Immature natural killer cell (primary cell): Measurements from ENCODE around the gene CSNK1E. TPM values are rescaled to one million over a fixed set of nuclear protein-coding genes. Genes with fewer than 3 reads are reported as not detected.
A peak's percentile ranks its signal among the peaks of the same experiment; 100 is the strongest.

ENCODE experiments used
- DNase-seq, 3 donors: peaks; one replicate each; pipeline ENCODE4 v3.0.0; 2022; ENCODE audit warnings: mixed read lengths in 1 of 3
- H3K27ac Mint-ChIP-seq, 6 donors: one replicate each; pipeline ENCODE4 v1.8.0; 2020; ENCODE audit warnings: mixed read lengths in 6 of 6, mild to moderate bottlenecking in 5 of 6, inconsistent platforms in 4 of 6, moderate library complexity in 3 of 6
- H3K27me3 Mint-ChIP-seq, 3 donors: one replicate each; pipeline ENCODE4 v1.8.0; 2020 to 2021; ENCODE audit warnings: low read depth in 3 of 3, mild to moderate bottlenecking in 3 of 3, mixed read lengths in 3 of 3, moderate library complexity in 3 of 3, inconsistent platforms in 1 of 3
- H3K36me3 Mint-ChIP-seq, 3 donors: one replicate each; pipeline ENCODE4 v1.8.0; 2020; ENCODE audit warnings: mixed read lengths in 3 of 3, inconsistent platforms in 2 of 3, mild to moderate bottlenecking in 2 of 3
- H3K4me1 Mint-ChIP-seq, 2 donors: one replicate each; pipeline ENCODE4 v1.8.0; 2020; ENCODE audit warnings: inconsistent platforms in 2 of 2, mild to moderate bottlenecking in 2 of 2, mixed read lengths in 2 of 2, moderate library complexity in 1 of 2
- H3K4me3 Mint-ChIP-seq, 5 donors: one replicate each; pipeline ENCODE4 v1.8.0; 2020; ENCODE audit warnings: mild to moderate bottlenecking in 5 of 5, mixed read lengths in 5 of 5, inconsistent platforms in 3 of 5, moderate library complexity in 3 of 5
- H3K9me3 Mint-ChIP-seq, 6 donors: one replicate each; pipeline ENCODE4 v1.8.0; 2020; ENCODE audit warnings: mild to moderate bottlenecking in 6 of 6, mixed read lengths in 6 of 6, inconsistent platforms in 4 of 6, moderate library complexity in 3 of 6
- polyA plus RNA-seq, 3 donors: library from polyadenylated mRNA; unstranded; fragments of 300-500 nt; fragmentation: Illumina TruSeq; gene quantifications; one replicate each; pipeline ENCODE4 v1.2.3, GENCODE V29; 2021

The CSNK1E gene
- polyA plus RNA-seq, 3 donors from 2014 or later, result 7.5 to 12.1 (median 8.6) TPM

GRCh38 chr22:38271927-38272372, 45.3 kb downstream of the CSNK1E start:
- no peaks in the 10 kb centered on the region for H3K9me3 Mint-ChIP-seq
- peak overlapping the region; percentile 88 to 90 (median 88) for H3K4me3 Mint-ChIP-seq
- DNase-seq, result no peak
- no peaks in the 10 kb centered on the region for H3K36me3 Mint-ChIP-seq
- peak overlapping the region; percentile 78 to 96 (median 90) for H3K27ac Mint-ChIP-seq
- peaks cover 7 to 23% (median 17%) of the 10 kb centered on the region in 3 donors for H3K27me3 Mint-ChIP-seq
- peaks cover 65 to 70% of the 10 kb centered on the region in 2 donors for H3K4me1 Mint-ChIP-seq

GRCh38 chr22:38271101-38271500, 46.1 kb downstream of the CSNK1E start:
- no peaks in the 10 kb centered on the region for H3K9me3 Mint-ChIP-seq
- peak overlapping the region; percentile 87 to 98 (median 94) for H3K27ac Mint-ChIP-seq

GRCh38 chr22:38270091-38270992, 46.9 kb downstream of the CSNK1E start:
- Mint-ChIP-seq H3K4me1 (peaks cover 81 to 86% of the 10 kb centered on the region in 2 donors), H3K27ac (peak overlapping the region; percentile 87 to 98 (median 94)), H3K36me3 (no peaks in the 10 kb centered on the region), H3K9me3 (no peaks in the 10 kb centered on the region), H3K27me3 (peaks cover 7 to 25% (median 17%) of the 10 kb centered on the region in 3 donors), H3K4me3 (peak overlapping the region; percentile 88 to 90 (median 88))
- no peak for DNase-seq

More at GRCh38 chr22:38271101-38271500, 46.1 kb downstream of the CSNK1E start:
- Mint-ChIP-seq H3K27me3 (peaks cover 7 to 25% (median 17%) of the 10 kb centered on the region in 3 donors), H3K36me3 (no peaks in the 10 kb centered on the region), H3K4me3 (peak overlapping the region; percentile 88 to 90 (median 88)), H3K4me1 (peaks cover 74 to 78% of the 10 kb centered on the region in 2 donors)
- no peak for DNase-seq

GRCh38 chr22:38269466-38269865, 47.8 kb downstream of the CSNK1E start:
- H3K36me3 Mint-ChIP-seq, result no peaks in the 10 kb centered on the region
- H3K9me3 Mint-ChIP-seq, result no peaks in the 10 kb centered on the region
- DNase-seq, result no peak
- peaks cover 7 to 20% (median 17%) of the 10 kb centered on the region in 3 donors for H3K27me3 Mint-ChIP-seq
- peak overlapping the region; percentile 87 to 98 (median 94) for H3K27ac Mint-ChIP-seq
- H3K4me3 Mint-ChIP-seq, result peak overlapping the region in 3 of 5 donors; percentile 88 to 89 (median 88)
- peaks cover 84 to 89% of the 10 kb centered on the region in 2 donors for H3K4me1 Mint-ChIP-seq

GRCh38 chr22:38267086-38267485, 50.1 kb downstream of the CSNK1E start:
- peak overlapping the region; percentile 56 to 82 (median 74) for H3K4me3 Mint-ChIP-seq
- H3K9me3 Mint-ChIP-seq, result no peaks in the 10 kb centered on the region
- H3K27me3 Mint-ChIP-seq, result peaks cover 0 to 10% (median 9%) of the 10 kb centered on the region in 3 donors
- peaks cover 89 to 91% of the 10 kb centered on the region in 2 donors for H3K4me1 Mint-ChIP-seq
- H3K27ac Mint-ChIP-seq, result peak overlapping the region; percentile 87 to 98 (median 92)
- DNase-seq, result peak; percentile 85 to 86 (median 85)
- H3K36me3 Mint-ChIP-seq, result peaks cover 0 to 8% (median 3%) of the 10 kb centered on the region in 3 donors

GRCh38 chr22:38266120-38266519, 51.1 kb downstream of the CSNK1E start:
- H3K27me3 Mint-ChIP-seq, result peaks cover 0 to 11% (median 7%) of the 10 kb centered on the region in 3 donors
- no peak for DNase-seq
- peak overlapping the region; percentile 87 to 98 (median 92) for H3K27ac Mint-ChIP-seq
- H3K4me3 Mint-ChIP-seq, result peak overlapping the region; percentile 40 to 82 (median 70)
- H3K36me3 Mint-ChIP-seq, result peaks cover 0 to 13% (median 3%) of the 10 kb centered on the region in 3 donors
- no peaks in the 10 kb centered on the region for H3K9me3 Mint-ChIP-seq
- H3K4me1 Mint-ChIP-seq, result peaks cover 89 to 91% of the 10 kb centered on the region in 2 donors

- Mint-ChIP-seq H3K36me3 (peaks cover 0 to 13% (median 3%) of the 10 kb centered on the region in 3 donors), H3K9me3 (no peaks in the 10 kb centered on the region), H3K4me1 (peaks cover 86% of the 10 kb centered on the region in 2 donors), H3K27me3 (peaks cover 0 to 18% (median 9%) of the 10 kb centered on the region in 3 donors), H3K27ac (peak overlapping the region in 4 of 6 donors; percentile 40 to 98 (median 89)), H3K4me3 (no peak overlapping the region)
- no peak for DNase-seq
Measured at GRCh38 chr22:38264322-38264843, 52.9 kb downstream of the CSNK1E start.

GRCh38 chr22:38262051-38262795, 55.0 kb downstream of the CSNK1E start:
- Mint-ChIP-seq H3K27ac (peak overlapping the region; percentile 22 to 93 (median 70)), H3K9me3 (no peaks in the 10 kb centered on the region), H3K36me3 (peaks cover 0 to 13% (median 3%) of the 10 kb centered on the region in 3 donors), H3K4me1 (peaks cover 79 to 81% of the 10 kb centered on the region in 2 donors), H3K27me3 (peaks cover 2 to 17% (median 9%) of the 10 kb centered on the region in 3 donors), H3K4me3 (peak overlapping the region in 1 of 5 donors; percentile 12)
- peak; percentile 38 to 54 (median 40) for DNase-seq

- DNase-seq, result no peak
- peaks cover 72 to 79% of the 10 kb centered on the region in 2 donors for H3K4me1 Mint-ChIP-seq
- peaks cover 0 to 13% (median 3%) of the 10 kb centered on the region in 3 donors for H3K36me3 Mint-ChIP-seq
- peak overlapping the region in 3 of 5 donors; percentile 17 to 67 (median 59) for H3K4me3 Mint-ChIP-seq
- peaks cover 2 to 11% (median 5%) of the 10 kb centered on the region in 3 donors for H3K27me3 Mint-ChIP-seq
- no peaks in the 10 kb centered on the region for H3K9me3 Mint-ChIP-seq
- peak overlapping the region; percentile 58 to 93 (median 85) for H3K27ac Mint-ChIP-seq
Measured at GRCh38 chr22:38260761-38261681, 56.2 kb downstream of the CSNK1E start.

- no peaks in the 10 kb centered on the region for H3K9me3 Mint-ChIP-seq
- H3K4me1 Mint-ChIP-seq, result peaks cover 64 to 70% of the 10 kb centered on the region in 2 donors
- DNase-seq, result no peak
- H3K27me3 Mint-ChIP-seq, result peaks cover 2 to 11% (median 5%) of the 10 kb centered on the region in 3 donors
- peak overlapping the region in 4 of 5 donors; percentile 3 to 66 (median 36) for H3K4me3 Mint-ChIP-seq
- H3K27ac Mint-ChIP-seq, result peak overlapping the region in 5 of 6 donors; percentile 49 to 93 (median 83)
- peaks cover 0 to 13% (median 3%) of the 10 kb centered on the region in 3 donors for H3K36me3 Mint-ChIP-seq
Measured at GRCh38 chr22:38259370-38259769, 57.9 kb downstream of the CSNK1E start.

GRCh38 chr22:38258895-38259294, 58.3 kb downstream of the CSNK1E start:
- H3K4me3 Mint-ChIP-seq, result peak overlapping the region in 1 of 5 donors; percentile 66
- H3K36me3 Mint-ChIP-seq, result peaks cover 0 to 13% (median 3%) of the 10 kb centered on the region in 3 donors
- peaks cover 62 to 67% of the 10 kb centered on the region in 2 donors for H3K4me1 Mint-ChIP-seq
- no peaks in the 10 kb centered on the region for H3K9me3 Mint-ChIP-seq
- H3K27ac Mint-ChIP-seq, result peak overlapping the region in 5 of 6 donors; percentile 49 to 93 (median 83)
- DNase-seq, result no peak
- H3K27me3 Mint-ChIP-seq, result peaks cover 2 to 11% (median 5%) of the 10 kb centered on the region in 3 donors

GRCh38 chr22:38257650-38258250, 59.5 kb downstream of the CSNK1E start:
- Mint-ChIP-seq H3K36me3 (peaks cover 0 to 8% (median 3%) of the 10 kb centered on the region in 3 donors), H3K9me3 (no peaks in the 10 kb centered on the region), H3K4me1 (peaks cover 56 to 66% of the 10 kb centered on the region in 2 donors), H3K4me3 (no peak overlapping the region), H3K27ac (peak overlapping the region in 2 of 6 donors; percentile 11 to 40), H3K27me3 (peaks cover 2 to 9% (median 5%) of the 10 kb centered on the region in 3 donors)
- no peak for DNase-seq
